ENCODE measurements around the gene TPRA1.
"Not testable (repeated sequence)": the region's sequence is repeated elsewhere in the genome, so short reads cannot be mapped to it uniquely, and the experiment has no call there.

TPRA1 gene

DNA sequence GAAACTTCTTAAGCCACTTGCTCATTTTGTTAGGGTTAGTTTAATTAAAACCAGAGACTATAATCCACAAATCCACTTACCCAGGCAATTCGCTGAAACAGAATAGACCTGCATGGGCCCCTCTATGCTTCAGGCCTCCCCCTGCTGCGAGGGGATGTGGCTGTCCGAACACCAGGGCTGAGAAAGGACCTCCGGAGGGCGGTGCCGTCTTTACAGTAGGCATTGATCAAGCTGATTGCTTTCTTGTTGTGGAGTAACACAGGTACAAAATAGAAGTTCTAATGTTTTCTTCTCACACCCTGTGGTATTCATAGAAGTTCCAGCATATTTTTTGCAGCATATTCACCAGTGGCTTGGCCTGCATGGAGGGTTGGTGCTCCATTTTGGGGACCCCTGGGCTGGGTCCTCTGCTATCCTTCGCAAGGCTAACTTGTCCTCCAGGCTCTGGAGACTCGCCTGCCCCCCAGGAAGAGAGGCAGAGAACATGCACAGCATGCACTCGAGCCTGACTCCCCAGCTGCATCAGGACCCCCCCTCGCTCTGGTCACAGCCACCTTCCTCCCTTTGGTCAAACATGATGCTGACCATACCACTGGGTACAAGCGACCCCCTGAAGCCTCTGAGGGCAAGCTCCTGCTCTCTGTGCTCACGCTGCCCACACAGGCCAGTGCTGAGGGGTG lies 55.3 kb downstream of the TPRA1 start:
- DNase-seq = no peak

DNA sequence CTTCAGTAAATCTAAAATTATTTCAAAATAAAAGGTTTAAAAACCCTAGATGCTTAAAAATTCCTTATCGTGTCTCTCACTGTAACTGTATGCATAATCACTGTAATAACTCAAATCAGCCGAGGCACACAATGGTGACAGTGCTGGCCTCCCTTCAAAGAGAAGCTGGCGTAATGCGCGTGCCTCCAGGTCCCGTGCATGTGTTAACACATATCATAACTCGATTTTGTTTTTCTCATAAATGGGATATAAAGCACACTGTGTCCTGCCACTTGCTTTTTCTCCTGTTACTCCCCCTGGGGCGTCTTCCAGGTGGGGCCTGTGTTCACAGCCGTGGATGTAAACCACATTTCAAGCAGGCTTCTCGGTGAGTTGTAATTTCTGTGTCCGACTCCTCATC lies 56.0 kb downstream of the TPRA1 start:
- no peak for DNase-seq

DNA sequence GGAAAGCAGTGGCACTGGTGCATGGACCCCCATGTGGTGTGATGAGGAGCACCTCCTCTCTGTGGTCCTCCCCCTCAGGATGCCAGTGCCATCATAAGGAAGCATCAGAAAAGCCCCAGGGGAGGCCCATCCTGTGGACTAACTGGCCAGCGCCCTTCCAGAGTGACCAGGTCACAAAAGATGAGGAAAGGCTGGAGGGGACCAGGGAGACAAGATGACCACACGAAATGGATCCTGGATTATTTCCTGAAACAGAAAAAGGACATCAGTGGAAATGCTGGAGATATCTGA lies 56.4 kb downstream of the TPRA1 start:
- DNase-seq = no peak

DNA sequence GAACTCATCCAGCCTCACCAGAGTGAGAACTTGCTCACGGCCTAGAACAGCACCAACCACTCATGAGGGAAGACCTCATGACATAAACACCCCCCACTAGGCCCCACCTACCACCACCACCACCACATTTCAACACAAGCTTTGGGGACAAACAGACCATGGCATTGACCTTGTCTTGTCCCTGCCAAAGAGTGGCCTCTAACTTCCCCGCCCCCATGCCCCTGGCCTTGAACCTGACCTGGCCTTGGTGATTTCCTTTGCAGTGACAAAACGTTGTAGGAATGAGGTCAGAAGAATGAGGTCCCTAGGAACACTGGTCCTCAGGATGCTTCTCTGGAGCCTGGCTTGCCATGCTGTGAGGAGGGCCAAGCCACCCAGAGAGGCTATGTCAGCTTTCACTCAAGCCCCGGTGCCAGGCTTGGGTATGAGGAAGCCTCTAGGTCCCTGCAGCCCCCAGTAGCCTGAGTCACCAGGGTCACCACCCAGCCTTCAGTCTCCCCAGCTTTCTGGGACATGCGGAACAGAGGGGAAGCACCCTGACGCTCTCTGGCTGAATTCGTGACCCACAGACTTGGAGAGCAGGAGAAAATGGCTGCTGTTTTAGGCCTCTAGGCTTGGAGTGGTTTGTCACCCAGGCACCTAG lies 57.9 kb downstream of the TPRA1 start:
- no peak for DNase-seq

DNA sequence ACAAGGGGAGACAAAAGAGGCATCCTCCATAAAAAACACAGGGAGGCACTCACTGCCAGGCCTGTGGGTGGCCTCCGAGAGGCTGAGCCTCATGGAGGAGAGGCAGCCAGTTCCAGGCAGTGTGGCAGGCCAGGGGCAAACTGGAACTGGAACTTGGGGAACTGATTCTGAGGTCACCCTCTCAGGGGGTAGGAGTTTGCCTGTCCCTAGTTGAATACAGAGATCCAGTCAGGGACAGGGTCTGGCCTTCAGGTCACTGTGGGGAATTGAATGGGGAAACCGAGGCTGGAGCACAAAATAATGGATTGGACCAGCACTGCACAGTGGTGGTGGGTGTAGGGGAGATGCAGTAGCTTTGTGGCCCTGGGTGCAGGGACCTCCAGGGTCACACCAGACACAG lies 58.7 kb downstream of the TPRA1 start:
- no peak for DNase-seq

DNA sequence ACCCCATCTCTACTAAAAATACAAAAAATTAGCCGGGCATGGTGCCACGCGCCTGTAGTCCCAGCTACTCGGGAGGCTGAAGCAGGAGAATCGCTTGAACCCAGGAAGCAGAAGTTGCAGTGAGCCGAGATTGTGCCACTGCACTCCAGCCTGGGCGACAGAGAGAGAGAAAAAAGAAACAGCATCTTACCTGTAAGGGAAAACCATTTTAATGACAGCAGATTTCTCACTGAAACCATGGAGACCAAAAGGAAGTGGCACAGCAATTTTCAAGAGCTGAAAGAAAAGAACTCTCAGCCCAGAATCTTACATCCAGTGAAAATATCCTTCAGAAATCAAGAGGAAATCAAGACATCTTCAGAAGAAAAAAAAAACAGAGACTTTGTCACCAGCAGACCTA lies 59.7 kb downstream of the TPRA1 start:
- DNase-seq = not testable (repeated sequence)

DNA sequence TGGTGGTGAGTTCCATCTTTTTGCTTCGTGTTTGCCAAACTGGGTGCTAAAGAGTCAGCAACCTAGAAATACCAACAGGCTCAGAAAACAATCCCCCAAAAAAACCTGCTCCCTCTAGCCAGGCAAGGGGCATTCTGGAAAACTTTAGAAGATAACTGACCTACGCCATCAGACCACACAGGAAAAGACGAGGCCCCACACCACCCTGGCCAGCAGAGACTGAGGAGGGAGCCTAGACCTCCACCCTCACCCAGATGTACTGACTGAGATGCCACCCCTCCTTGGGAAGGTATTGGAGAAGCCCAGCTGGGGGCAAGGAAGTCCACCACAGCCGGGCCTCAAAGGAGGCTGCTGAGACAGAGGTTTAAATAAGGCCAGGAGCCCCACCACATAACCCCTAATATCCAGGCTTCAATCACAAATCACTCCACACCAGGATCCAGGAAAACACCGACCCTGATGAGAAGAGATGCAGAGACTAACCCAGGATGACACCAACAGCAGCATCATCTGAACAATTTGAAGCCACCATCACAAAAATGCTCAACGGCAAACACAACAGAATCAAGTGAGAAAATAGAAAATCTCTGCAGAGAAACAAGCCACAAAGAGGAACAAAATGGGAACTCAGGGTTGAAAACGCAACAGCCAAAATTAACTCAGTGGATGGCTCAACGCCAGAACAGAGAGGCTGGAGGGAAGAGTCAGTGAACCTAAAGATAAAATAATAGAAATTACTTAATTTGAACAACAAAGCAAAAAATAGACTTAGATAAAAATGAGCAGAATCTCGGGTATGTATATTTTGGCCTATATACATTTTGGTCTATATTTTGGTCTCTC lies 61.0 kb downstream of the TPRA1 start:
- DNase-seq = no peak

DNA sequence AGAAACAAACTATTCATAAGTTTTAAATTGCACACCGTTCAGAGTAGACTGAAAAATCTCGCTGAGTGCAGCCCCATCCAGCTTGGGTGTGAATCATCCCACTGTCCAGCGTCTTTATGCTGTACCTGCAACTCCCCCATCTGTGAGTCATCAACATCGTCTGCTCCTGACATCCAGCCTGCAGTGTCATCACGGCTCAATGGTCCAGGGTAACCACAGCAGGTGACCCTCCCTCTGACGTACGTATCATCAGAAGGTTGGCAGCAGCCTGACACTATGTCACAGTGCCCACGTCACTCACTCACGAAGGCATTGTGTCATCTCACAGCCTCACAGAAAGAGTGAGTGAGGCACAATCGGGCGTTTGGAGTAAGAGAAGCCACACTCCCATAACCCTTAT lies 65.2 kb downstream of the TPRA1 start:
- no peak for DNase-seq

DNA sequence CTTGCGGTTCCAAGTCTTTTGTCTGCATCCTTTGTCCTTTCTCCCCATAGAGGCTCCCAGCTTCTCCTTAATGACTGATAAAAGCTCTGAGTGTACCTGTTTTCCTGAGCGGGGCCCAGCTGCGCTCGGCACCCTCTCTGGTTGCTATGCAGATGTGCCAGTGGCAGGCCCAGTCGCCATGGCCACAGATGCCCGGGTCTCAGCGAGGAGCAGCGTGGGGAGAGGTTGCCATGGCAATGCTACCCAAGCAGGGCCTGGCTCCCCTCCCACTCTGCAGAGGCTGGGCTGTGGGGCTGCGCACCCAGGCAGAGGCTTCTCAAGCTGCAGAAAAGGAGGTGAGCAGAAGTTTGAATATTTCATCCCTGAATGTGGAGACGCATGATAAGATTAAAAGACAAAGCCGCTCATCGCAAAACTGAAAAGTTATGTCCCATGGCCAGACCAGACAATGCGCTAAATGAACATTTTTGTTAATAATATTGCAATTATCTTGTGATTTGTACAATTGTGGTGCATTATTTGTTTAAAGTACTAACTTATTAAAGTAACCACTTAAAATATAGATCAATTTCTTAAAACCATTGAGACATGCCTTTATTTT lies 66.1 kb downstream of the TPRA1 start:
- no peak for DNase-seq

Measured in CD4-positive, alpha-beta T cell treated with Interleukin-15 for 1 hour (primary cell).